ENCODE measurements around the gene IGFBP7.

Gene IGFBP7

DNA sequence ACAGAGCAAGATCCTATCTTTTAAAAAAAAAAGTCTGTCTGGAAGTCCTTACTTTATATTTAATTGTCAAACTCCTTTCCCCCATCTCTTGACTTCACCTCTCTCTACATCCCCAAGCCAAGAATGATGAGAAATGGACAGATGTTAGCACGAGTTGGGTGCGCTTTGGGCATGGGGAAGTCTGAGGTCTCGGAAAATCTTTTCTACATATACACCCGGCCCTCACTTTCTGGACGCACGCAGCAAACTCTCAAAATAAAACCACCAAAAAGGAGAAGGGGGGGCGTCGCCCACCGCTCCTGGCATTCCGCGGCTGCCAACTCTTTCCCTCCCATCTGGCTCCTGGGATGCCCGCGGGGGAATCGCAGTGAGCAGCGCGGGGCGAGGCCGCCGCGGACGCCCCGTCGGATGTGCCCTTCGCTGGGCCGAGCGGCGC, 756 bp downstream of the IGFBP7 start:
- H4K91ac ChIP-seq (ENCODE audit: low read depth, low read length, poor library complexity): no peak overlapping the region
- peak overlapping the region; percentile 81 for H3K4me2 ChIP-seq (ENCODE audit: insufficient read depth, low read length, poor library complexity, severe bottlenecking)
- peak overlapping the region; percentile 45 for H4K8ac ChIP-seq (ENCODE audit: low read depth, low read length)
- no peaks in the 10 kb centered on the region for H3K9me3 ChIP-seq (replicated peaks in 1 of 2; ENCODE audit: control insufficient read depth in 2 of 2, insufficient read depth in 1 of 2, low read depth in 1 of 2, low read length in 2 of 2)
- WGBS, 2 donors (ENCODE audit: extremely low coverage in 2 of 2, insufficient read length in 2 of 2, insufficient replicate concordance in 1 of 2): no CpG with 5 or more reads among the region's 27 CpGs
- peaks cover 9 to 17% of the 10 kb centered on the region in 2 donors for H3K4me1 ChIP-seq (ENCODE audit: control insufficient read depth in 2 of 2, insufficient read depth in 1 of 2, low read depth in 1 of 2, low read length in 2 of 2)
- peak overlapping the region; percentile 97 for H3K18ac ChIP-seq (ENCODE audit: low read length)
- H3K14ac ChIP-seq (ENCODE audit: low read length): no peak overlapping the region
- H2BK15ac ChIP-seq (ENCODE audit: low read length): peak overlapping the region; percentile 64
- peak overlapping the region; percentile 72 for H2BK5ac ChIP-seq (ENCODE audit: low read length)
- H3K36me3 ChIP-seq (replicated peaks in 1 of 2; ENCODE audit: control insufficient read depth in 2 of 2, insufficient read depth in 2 of 2, low read length in 2 of 2): no peaks in the 10 kb centered on the region
- H3K79me1 ChIP-seq (ENCODE audit: low read depth, low read length): no peaks in the 10 kb centered on the region
- peak overlapping the region; percentile 73 for H2AK5ac ChIP-seq (ENCODE audit: low read depth, low read length)
- no peak overlapping the region for H2AFZ ChIP-seq (ENCODE audit: low read length)
- DNase-seq (ENCODE audit: low spot score): no peak
- H2BK12ac ChIP-seq (ENCODE audit: low read length): no peak overlapping the region
- peak overlapping the region; percentile 62 for H3K23ac ChIP-seq (ENCODE audit: low read depth, low read length, poor library complexity)
- peak overlapping the region in 1 of 2 donors; percentile 83 for H3K4me3 ChIP-seq (ENCODE audit: low read length in 2 of 2)
- peak overlapping the region; percentile 77 for H2BK120ac ChIP-seq (ENCODE audit: low read depth, low read length)
- H3K4ac ChIP-seq (ENCODE audit: low read length): no peak overlapping the region
- peaks cover 3 to 14% (median 6%) of the 10 kb centered on the region in 3 experiments for H3K27me3 ChIP-seq (ENCODE audit: control insufficient read depth in 3 of 3, insufficient read depth in 3 of 3, low read depth in 1 of 3, low read length in 3 of 3)
- no peak overlapping the region for H3K27ac ChIP-seq (replicated peaks; ENCODE audit: low read length)
- peak overlapping the region; percentile 87 for H3K9ac ChIP-seq (ENCODE audit: low read depth, low read length, poor library complexity)

DNA sequence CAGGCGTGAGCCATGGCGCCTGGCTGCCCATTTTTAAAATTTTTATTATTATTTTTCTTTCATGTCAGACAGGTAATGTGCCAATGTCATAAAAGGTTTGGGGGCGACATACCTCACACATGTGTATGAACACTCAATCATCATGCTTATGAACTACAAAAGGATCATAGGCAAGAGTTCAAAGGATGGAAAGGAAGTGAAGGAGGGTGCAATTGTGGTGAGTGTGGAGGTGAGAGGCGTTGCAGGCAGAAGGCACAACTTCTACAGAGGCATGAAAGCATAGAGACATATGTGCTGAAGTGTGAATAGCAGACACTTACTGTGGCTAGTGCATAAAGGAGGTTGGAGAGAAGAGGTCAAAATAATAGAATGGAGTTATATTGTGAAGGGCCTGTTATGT, 4.0 kb downstream of the IGFBP7 start:
- no peak overlapping the region for H3K23ac ChIP-seq (ENCODE audit: low read depth, low read length, poor library complexity)
- H2AFZ ChIP-seq (ENCODE audit: low read length): no peak overlapping the region
- no peak overlapping the region for H2BK120ac ChIP-seq (ENCODE audit: low read depth, low read length)
- H4K91ac ChIP-seq (ENCODE audit: low read depth, low read length, poor library complexity): no peak overlapping the region
- no peak overlapping the region for H2BK15ac ChIP-seq (ENCODE audit: low read length)
- H3K4me1 ChIP-seq (ENCODE audit: control insufficient read depth in 2 of 2, insufficient read depth in 1 of 2, low read depth in 1 of 2, low read length in 2 of 2): peaks cover 6 to 7% of the 10 kb centered on the region in 2 donors
- no peak overlapping the region for H3K4me3 ChIP-seq (ENCODE audit: low read length in 2 of 2)
- H3K36me3 ChIP-seq (replicated peaks in 1 of 2; ENCODE audit: control insufficient read depth in 2 of 2, insufficient read depth in 2 of 2, low read length in 2 of 2): no peaks in the 10 kb centered on the region
- no peak for DNase-seq (ENCODE audit: low spot score)
- no peak overlapping the region for H3K4ac ChIP-seq (ENCODE audit: low read length)
- no peak overlapping the region for H3K4me2 ChIP-seq (ENCODE audit: insufficient read depth, low read length, poor library complexity, severe bottlenecking)
- no peak overlapping the region for H2AK5ac ChIP-seq (ENCODE audit: low read depth, low read length)
- H3K27ac ChIP-seq (replicated peaks; ENCODE audit: low read length): no peak overlapping the region
- no peaks in the 10 kb centered on the region for H3K79me1 ChIP-seq (ENCODE audit: low read depth, low read length)
- no peak overlapping the region for H4K8ac ChIP-seq (ENCODE audit: low read depth, low read length)
- H3K9ac ChIP-seq (ENCODE audit: low read depth, low read length, poor library complexity): no peak overlapping the region
- H2BK12ac ChIP-seq (ENCODE audit: low read length): no peak overlapping the region
- no peaks in the 10 kb centered on the region for H3K9me3 ChIP-seq (replicated peaks in 1 of 2; ENCODE audit: control insufficient read depth in 2 of 2, insufficient read depth in 1 of 2, low read depth in 1 of 2, low read length in 2 of 2)
- peaks cover 3 to 14% (median 6%) of the 10 kb centered on the region in 3 experiments for H3K27me3 ChIP-seq (ENCODE audit: control insufficient read depth in 3 of 3, insufficient read depth in 3 of 3, low read depth in 1 of 3, low read length in 3 of 3)
- no peak overlapping the region for H2BK5ac ChIP-seq (ENCODE audit: low read length)
- no peak overlapping the region for H3K18ac ChIP-seq (ENCODE audit: low read length)
- H3K14ac ChIP-seq (ENCODE audit: low read length): no peak overlapping the region
- no CpG with 5 or more reads among the region's 4 CpGs for WGBS, 2 donors (ENCODE audit: extremely low coverage in 2 of 2, insufficient read length in 2 of 2, insufficient replicate concordance in 1 of 2)

DNA sequence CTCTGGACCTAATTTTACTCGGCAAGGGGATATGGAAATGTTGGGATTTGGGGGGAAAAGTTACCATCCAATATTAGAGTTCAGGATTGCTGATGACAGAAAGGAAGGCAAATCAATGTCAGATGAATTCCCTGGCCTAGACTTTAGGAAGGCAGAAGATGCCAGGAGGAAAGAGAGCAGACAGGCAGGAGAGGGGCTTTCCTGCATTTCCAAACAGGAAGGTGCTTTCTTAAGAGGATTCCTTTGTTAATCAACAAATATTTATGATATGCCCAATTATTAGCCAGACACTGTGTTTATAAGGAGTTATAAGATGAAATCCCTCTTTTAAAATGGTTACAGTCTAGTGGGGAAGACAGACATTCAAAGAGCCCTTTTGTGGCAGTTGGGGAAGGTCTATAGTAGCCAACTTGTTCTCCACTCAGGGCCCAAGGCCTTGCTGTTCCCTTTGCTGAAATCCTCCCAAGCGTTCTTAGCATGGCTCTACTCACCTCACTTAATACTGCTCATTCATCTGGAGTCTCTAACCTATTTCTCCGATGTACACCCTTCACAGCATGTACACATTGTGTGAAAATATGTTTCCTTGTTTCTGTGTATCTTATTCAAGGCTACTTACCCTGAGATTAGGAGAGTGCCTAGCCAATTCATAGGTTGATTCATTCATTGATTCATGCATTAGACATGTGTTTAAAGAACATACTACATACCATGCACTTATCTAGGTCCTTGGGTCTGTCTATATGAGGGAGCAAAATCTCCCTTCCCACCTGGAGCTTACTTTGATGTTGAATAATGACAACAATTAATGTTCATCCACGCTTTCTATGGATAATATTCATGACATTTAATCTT, 5.3 kb downstream of the IGFBP7 start:
- no peak overlapping the region for H3K4me3 ChIP-seq (ENCODE audit: low read length in 2 of 2)
- WGBS, 2 donors (ENCODE audit: extremely low coverage in 2 of 2, insufficient read length in 2 of 2, insufficient replicate concordance in 1 of 2): no CpG with 5 or more reads among the region's 4 CpGs
- H3K79me1 ChIP-seq (ENCODE audit: low read depth, low read length): no peaks in the 10 kb centered on the region
- H3K14ac ChIP-seq (ENCODE audit: low read length): no peak overlapping the region
- no peak overlapping the region for H2BK15ac ChIP-seq (ENCODE audit: low read length)
- H3K36me3 ChIP-seq (replicated peaks in 1 of 2; ENCODE audit: control insufficient read depth in 2 of 2, insufficient read depth in 2 of 2, low read length in 2 of 2): no peaks in the 10 kb centered on the region
- H2AK5ac ChIP-seq (ENCODE audit: low read depth, low read length): no peak overlapping the region
- peaks cover 3 to 11% (median 6%) of the 10 kb centered on the region in 3 experiments for H3K27me3 ChIP-seq (ENCODE audit: control insufficient read depth in 3 of 3, insufficient read depth in 3 of 3, low read depth in 1 of 3, low read length in 3 of 3)
- H2AFZ ChIP-seq (ENCODE audit: low read length): no peak overlapping the region
- no peak overlapping the region for H3K27ac ChIP-seq (replicated peaks; ENCODE audit: low read length)
- no peak overlapping the region for H4K8ac ChIP-seq (ENCODE audit: low read depth, low read length)
- H3K9ac ChIP-seq (ENCODE audit: low read depth, low read length, poor library complexity): no peak overlapping the region
- no peak overlapping the region for H2BK5ac ChIP-seq (ENCODE audit: low read length)
- H2BK12ac ChIP-seq (ENCODE audit: low read length): no peak overlapping the region
- H3K18ac ChIP-seq (ENCODE audit: low read length): no peak overlapping the region
- peaks cover 0 to 1% of the 10 kb centered on the region in 2 donors for H3K4me1 ChIP-seq (ENCODE audit: control insufficient read depth in 2 of 2, insufficient read depth in 1 of 2, low read depth in 1 of 2, low read length in 2 of 2)
- H3K23ac ChIP-seq (ENCODE audit: low read depth, low read length, poor library complexity): no peak overlapping the region
- no peaks in the 10 kb centered on the region for H3K9me3 ChIP-seq (replicated peaks in 1 of 2; ENCODE audit: control insufficient read depth in 2 of 2, insufficient read depth in 1 of 2, low read depth in 1 of 2, low read length in 2 of 2)
- no peak overlapping the region for H4K91ac ChIP-seq (ENCODE audit: low read depth, low read length, poor library complexity)
- DNase-seq (ENCODE audit: low spot score): no peak
- H3K4ac ChIP-seq (ENCODE audit: low read length): no peak overlapping the region
- no peak overlapping the region for H3K4me2 ChIP-seq (ENCODE audit: insufficient read depth, low read length, poor library complexity, severe bottlenecking)
- no peak overlapping the region for H2BK120ac ChIP-seq (ENCODE audit: low read depth, low read length)

DNA sequence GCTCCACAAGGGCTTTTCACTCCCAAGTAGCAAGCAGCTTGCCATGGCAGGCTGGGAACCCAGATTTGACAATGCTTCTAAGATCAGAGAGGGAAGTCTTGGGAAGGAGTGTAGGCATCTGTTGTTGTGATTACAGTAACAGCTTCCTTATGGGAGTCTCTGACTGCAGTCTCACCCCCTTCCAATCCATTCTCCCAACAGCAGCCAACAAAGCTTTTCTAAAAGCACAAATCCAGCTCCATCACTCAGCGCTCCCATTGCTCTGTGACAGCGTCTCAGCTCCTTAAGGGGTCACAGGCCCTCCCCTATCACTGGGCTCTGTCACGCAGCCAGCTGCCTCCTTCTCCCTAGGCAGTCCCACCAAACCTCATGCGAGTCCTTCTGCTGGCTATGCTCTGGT, 7.1 kb downstream of the IGFBP7 start:
- Histone ChIP-seq H3K4me1 (ENCODE audit: control insufficient read depth in 2 of 2, insufficient read depth in 1 of 2, low read depth in 1 of 2, low read length in 2 of 2) (peaks cover 1 to 12% of the 10 kb centered on the region in 2 donors), H2AK5ac (ENCODE audit: low read depth, low read length) (no peak overlapping the region)
- WGBS, 2 donors (ENCODE audit: extremely low coverage in 2 of 2, insufficient read length in 2 of 2, insufficient replicate concordance in 1 of 2): no CpG with 5 or more reads among the region's 4 CpGs

More for the DNA sequence above, 7.1 kb downstream of the IGFBP7 start:
- no peak overlapping the region for H2BK12ac ChIP-seq (ENCODE audit: low read length)
- no peak overlapping the region for H3K4ac ChIP-seq (ENCODE audit: low read length)
- no peak overlapping the region for H2BK120ac ChIP-seq (ENCODE audit: low read depth, low read length)
- H2AFZ ChIP-seq (ENCODE audit: low read length): peak overlapping the region; percentile 51
- H3K4me3 ChIP-seq (ENCODE audit: low read length in 2 of 2): no peak overlapping the region
- DNase-seq (ENCODE audit: low spot score): no peak
- H3K79me1 ChIP-seq (ENCODE audit: low read depth, low read length): no peaks in the 10 kb centered on the region
- no peak overlapping the region for H3K14ac ChIP-seq (ENCODE audit: low read length)
- no peak overlapping the region for H3K27ac ChIP-seq (replicated peaks; ENCODE audit: low read length)
- peaks cover 0 to 3% (median 0%) of the 10 kb centered on the region in 3 experiments for H3K27me3 ChIP-seq (ENCODE audit: control insufficient read depth in 3 of 3, insufficient read depth in 3 of 3, low read depth in 1 of 3, low read length in 3 of 3)
- H3K23ac ChIP-seq (ENCODE audit: low read depth, low read length, poor library complexity): no peak overlapping the region
- no peaks in the 10 kb centered on the region for H3K9me3 ChIP-seq (replicated peaks in 1 of 2; ENCODE audit: control insufficient read depth in 2 of 2, insufficient read depth in 1 of 2, low read depth in 1 of 2, low read length in 2 of 2)
- H2BK5ac ChIP-seq (ENCODE audit: low read length): no peak overlapping the region
- no peak overlapping the region for H2BK15ac ChIP-seq (ENCODE audit: low read length)
- H4K8ac ChIP-seq (ENCODE audit: low read depth, low read length): no peak overlapping the region
- no peak overlapping the region for H3K4me2 ChIP-seq (ENCODE audit: insufficient read depth, low read length, poor library complexity, severe bottlenecking)
- H3K9ac ChIP-seq (ENCODE audit: low read depth, low read length, poor library complexity): no peak overlapping the region
- no peak overlapping the region for H4K91ac ChIP-seq (ENCODE audit: low read depth, low read length, poor library complexity)
- H3K36me3 ChIP-seq (replicated peaks in 1 of 2; ENCODE audit: control insufficient read depth in 2 of 2, insufficient read depth in 2 of 2, low read length in 2 of 2): no peaks in the 10 kb centered on the region
- no peak overlapping the region for H3K18ac ChIP-seq (ENCODE audit: low read length)
